ENCODE data around the gene EBPL.

- TF ChIP-seq, protein P1, sequence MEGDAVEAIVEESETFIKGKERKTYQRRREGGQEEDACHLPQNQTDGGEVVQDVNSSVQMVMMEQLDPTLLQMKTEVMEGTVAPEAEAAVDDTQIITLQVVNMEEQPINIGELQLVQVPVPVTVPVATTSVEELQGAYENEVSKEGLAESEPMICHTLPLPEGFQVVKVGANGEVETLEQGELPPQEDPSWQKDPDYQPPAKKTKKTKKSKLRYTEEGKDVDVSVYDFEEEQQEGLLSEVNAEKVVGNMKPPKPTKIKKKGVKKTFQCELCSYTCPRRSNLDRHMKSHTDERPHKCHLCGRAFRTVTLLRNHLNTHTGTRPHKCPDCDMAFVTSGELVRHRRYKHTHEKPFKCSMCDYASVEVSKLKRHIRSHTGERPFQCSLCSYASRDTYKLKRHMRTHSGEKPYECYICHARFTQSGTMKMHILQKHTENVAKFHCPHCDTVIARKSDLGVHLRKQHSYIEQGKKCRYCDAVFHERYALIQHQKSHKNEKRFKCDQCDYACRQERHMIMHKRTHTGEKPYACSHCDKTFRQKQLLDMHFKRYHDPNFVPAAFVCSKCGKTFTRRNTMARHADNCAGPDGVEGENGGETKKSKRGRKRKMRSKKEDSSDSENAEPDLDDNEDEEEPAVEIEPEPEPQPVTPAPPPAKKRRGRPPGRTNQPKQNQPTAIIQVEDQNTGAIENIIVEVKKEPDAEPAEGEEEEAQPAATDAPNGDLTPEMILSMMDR (IDR thresholded peaks at IDR 0.05), result no peak
- TF ChIP-seq POLR2AphosphoS5 (IDR thresholded peaks at IDR 0.05; ENCODE audit: insufficient read depth in 1 of 2, low read depth in 1 of 2), result no peak
Observed at GRCh38 chr13:49690133-49690994, 922 bp downstream of the EBPL start.

All from vagina (tissue), 2 donors.